Activated CD8-positive, alpha-beta T cell treated with anti-CD3 and anti-CD28 coated beads for 36 hours (primary cell): ENCODE results near the gene P2RX4. TPM values are rescaled to one million over a fixed set of nuclear protein-coding genes. Genes with fewer than 3 reads are reported as not detected.
A peak's percentile ranks its signal among the peaks of the same experiment; 100 is the strongest.

Experiments
- ATAC-seq: fragments of 200-7000 bp; cut with Tn5 transposase; one replicate; pipeline ENCODE4 v1.10.0; 2021; ENCODE audit warnings: mild to moderate bottlenecking, moderate library complexity
- CTCF ChIA-PET: fragments of 350-600 bp; sonication (Branson Sonifier 250); formaldehyde crosslinking; loops from one replicate; lab custom pipeline; 2021; ENCODE audit warnings: antibody characterized with exemption; lab: Charles Lee
- POLR2A ChIA-PET: fragments of 350-600 bp; sonication (Branson Sonifier 250); formaldehyde crosslinking; loops from one replicate; lab custom pipeline; 2021; ENCODE audit warnings: antibody characterized with exemption; lab: Charles Lee
- DNase-seq: peaks from one replicate; pipeline ENCODE4 v3.0.0-alpha.2; 2020
- H3K27ac Mint-ChIP-seq: one replicate; pipeline ENCODE4 v1.8.0; 2021; ENCODE audit warnings: mild to moderate bottlenecking, mixed read lengths
- H3K27me3 Mint-ChIP-seq: one replicate; pipeline ENCODE4 v1.8.0; 2021; ENCODE audit warnings: mixed read lengths
- H3K36me3 Mint-ChIP-seq: one replicate; pipeline ENCODE4 v1.8.0; 2021; ENCODE audit warnings: low read depth, mixed read lengths
- H3K4me1 Mint-ChIP-seq: one replicate; pipeline ENCODE4 v1.8.0; 2021; ENCODE audit warnings: low read depth, mixed read lengths
- H3K4me3 Mint-ChIP-seq: one replicate; pipeline ENCODE4 v1.8.0; 2021; ENCODE audit warnings: mild to moderate bottlenecking, moderate library complexity, mixed read lengths
- H3K9me3 Mint-ChIP-seq: one replicate; pipeline ENCODE4 v1.8.0; 2021; ENCODE audit warnings: mixed read lengths
- intact Hi-C: fragments of 100-400 bp; cut with micrococcal nuclease; formaldehyde crosslinking; loops from one replicate; pipeline ENCODE4 v1.10.0; 2022
- total RNA-seq, 2 experiments: library from RNA; stranded (reverse); gene quantifications; one replicate each; pipeline ENCODE4 v1.2.3, GENCODE V29; 2021
- TF ChIP-seq, protein P1 (sequence below): fragments of 200-600 bp; IDR thresholded peaks from one replicate; pipeline ENCODE4 v1.8.0; 2022; ENCODE audit warnings: antibody characterized with exemption, mild to moderate bottlenecking

P2RX4 gene
- total RNA-seq, 2 experiments from 2014 or later = 12.2 to 15.1 TPM

GRCh38 chr12:121166356-121166755 is 43.6 kb upstream of the P2RX4 start:
- TF ChIP-seq, protein P1, sequence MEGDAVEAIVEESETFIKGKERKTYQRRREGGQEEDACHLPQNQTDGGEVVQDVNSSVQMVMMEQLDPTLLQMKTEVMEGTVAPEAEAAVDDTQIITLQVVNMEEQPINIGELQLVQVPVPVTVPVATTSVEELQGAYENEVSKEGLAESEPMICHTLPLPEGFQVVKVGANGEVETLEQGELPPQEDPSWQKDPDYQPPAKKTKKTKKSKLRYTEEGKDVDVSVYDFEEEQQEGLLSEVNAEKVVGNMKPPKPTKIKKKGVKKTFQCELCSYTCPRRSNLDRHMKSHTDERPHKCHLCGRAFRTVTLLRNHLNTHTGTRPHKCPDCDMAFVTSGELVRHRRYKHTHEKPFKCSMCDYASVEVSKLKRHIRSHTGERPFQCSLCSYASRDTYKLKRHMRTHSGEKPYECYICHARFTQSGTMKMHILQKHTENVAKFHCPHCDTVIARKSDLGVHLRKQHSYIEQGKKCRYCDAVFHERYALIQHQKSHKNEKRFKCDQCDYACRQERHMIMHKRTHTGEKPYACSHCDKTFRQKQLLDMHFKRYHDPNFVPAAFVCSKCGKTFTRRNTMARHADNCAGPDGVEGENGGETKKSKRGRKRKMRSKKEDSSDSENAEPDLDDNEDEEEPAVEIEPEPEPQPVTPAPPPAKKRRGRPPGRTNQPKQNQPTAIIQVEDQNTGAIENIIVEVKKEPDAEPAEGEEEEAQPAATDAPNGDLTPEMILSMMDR = no peak
- ChIA-PET POLR2A (no interaction called here), CTCF (no interaction called here)
- Mint-ChIP-seq H3K27me3 (no peaks in the 10 kb centered on the region), H3K27ac (no peak overlapping the region), H3K9me3 (no peaks in the 10 kb centered on the region), H3K36me3 (peaks cover 15% of the 10 kb centered on the region), H3K4me3 (no peak overlapping the region), H3K4me1 (no peaks in the 10 kb centered on the region)
- DNase-seq (no peak), ATAC-seq (no peak)
- intact Hi-C loops = no loop called here

GRCh38 chr12:121167232-121167820 is 42.6 kb upstream of the P2RX4 start:
- TF ChIP-seq, protein P1 = no peak
- no peaks in the 10 kb centered on the region for H3K4me1 Mint-ChIP-seq
- POLR2A ChIA-PET = no interaction called here
- DNase-seq (no peak), ATAC-seq (no peak)
- peaks cover 15% of the 10 kb centered on the region for H3K36me3 Mint-ChIP-seq
- no peaks in the 10 kb centered on the region for H3K9me3 Mint-ChIP-seq
- CTCF ChIA-PET = no interaction called here
- H3K4me3 Mint-ChIP-seq = no peak overlapping the region
- no peak overlapping the region for H3K27ac Mint-ChIP-seq
- no peaks in the 10 kb centered on the region for H3K27me3 Mint-ChIP-seq
- intact Hi-C loops = no loop called here

GRCh38 chr12:121167951-121168350 is 42.0 kb upstream of the P2RX4 start:
- ChIA-PET CTCF (no interaction called here), POLR2A (no interaction called here)
- peaks cover 15% of the 10 kb centered on the region for H3K36me3 Mint-ChIP-seq
- H3K4me3 Mint-ChIP-seq = no peak overlapping the region
- H3K27me3 Mint-ChIP-seq = no peaks in the 10 kb centered on the region
- H3K9me3 Mint-ChIP-seq = no peaks in the 10 kb centered on the region
- H3K27ac Mint-ChIP-seq = no peak overlapping the region
- DNase-seq (no peak), ATAC-seq (no peak)
- TF ChIP-seq, protein P1 = no peak
- intact Hi-C loops = no loop called here
- no peaks in the 10 kb centered on the region for H3K4me1 Mint-ChIP-seq

DNA sequence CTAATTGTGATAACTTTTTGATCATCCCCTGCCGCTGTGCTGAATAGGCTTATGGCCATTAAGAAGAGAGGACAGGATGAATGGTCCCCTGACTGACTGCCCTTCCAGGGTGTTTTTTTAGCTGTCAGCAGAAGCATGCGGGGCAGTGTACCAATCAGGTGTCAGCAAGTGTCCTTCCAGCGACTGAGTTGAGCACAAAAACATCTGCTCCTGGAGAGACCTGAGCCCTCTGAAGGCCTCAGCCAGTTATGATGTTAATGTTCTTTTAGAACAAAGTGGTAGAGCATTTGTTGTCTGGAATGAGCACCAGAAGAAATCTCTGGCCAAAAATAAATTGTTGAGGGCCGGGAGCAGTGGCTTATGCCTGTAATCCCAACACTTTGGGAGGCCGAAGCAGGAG is 39.8 kb upstream of the P2RX4 start:
- POLR2A ChIA-PET = no interaction called here
- H3K4me3 Mint-ChIP-seq = no peak overlapping the region
- H3K27ac Mint-ChIP-seq = no peak overlapping the region
- no peaks in the 10 kb centered on the region for H3K4me1 Mint-ChIP-seq
- H3K27me3 Mint-ChIP-seq = no peaks in the 10 kb centered on the region
- CTCF ChIA-PET = no interaction called here
- no peak for ATAC-seq
- no peak for DNase-seq
- intact Hi-C loops = no loop called here
- H3K9me3 Mint-ChIP-seq = no peaks in the 10 kb centered on the region
- H3K36me3 Mint-ChIP-seq = peaks cover 13% of the 10 kb centered on the region
- TF ChIP-seq, protein P1 = no peak

GRCh38 chr12:121170611-121171260 is 39.2 kb upstream of the P2RX4 start:
- ATAC-seq = peak; percentile 13
- ChIA-PET POLR2A (no interaction called here), CTCF (no interaction called here)
- intact Hi-C loops = no loop called here
- TF ChIP-seq, protein P1 = no peak
- DNase-seq = no peak
- Mint-ChIP-seq H3K36me3 (peaks cover 7% of the 10 kb centered on the region), H3K27ac (no peak overlapping the region), H3K4me1 (no peaks in the 10 kb centered on the region), H3K9me3 (no peaks in the 10 kb centered on the region), H3K27me3 (no peaks in the 10 kb centered on the region), H3K4me3 (no peak overlapping the region)
